ENCODE data around the gene TMUB2. TPM values are rescaled to one million over a fixed set of nuclear protein-coding genes. Genes with fewer than 3 reads are reported as not detected.

TMUB2 gene
- total and polyA plus RNA-seq, 2 of the 13 experiments (the other 11 are each of a cell fraction or from before 2014, with no cell fraction given) = 26.9 to 50.8 TPM

GRCh38 chr17:44200478-44201155, 13.8 kb downstream of the TMUB2 start (continued):
- TF ChIP-seq MYPOP (CRISPR knock-in tag; IDR thresholded peaks at IDR 0.05) (peak; percentile 77), SOX13 (IDR thresholded peaks at IDR 0.05) (no peak), SOX13 (CRISPR knock-in tag; conservative IDR thresholded peaks at IDR 0.05 in 1 of 2, IDR thresholded peaks at IDR 0.05 in 1 of 2) (no peak; a peak in 1 of 4 replicates), ZNF3 (CRISPR knock-in tag; IDR thresholded peaks at IDR 0.05) (no peak), PHB2 (IDR thresholded peaks at IDR 0.05; ENCODE audit: partially characterized antibody) (no peak), ZNF564 (CRISPR knock-in tag; IDR thresholded peaks at IDR 0.05) (no peak), FOSL2 (CRISPR knock-in tag; IDR thresholded peaks at IDR 0.05) (peak; percentile 9; the same call in 1 of the 2 replicates), PRDM15 (CRISPR knock-in tag; IDR thresholded peaks at IDR 0.05) (0 out of 2 replicates have a peak, but pooled peaks have one; percentile 15), ZNF749 (CRISPR knock-in tag; IDR thresholded peaks at IDR 0.05; ENCODE audit: borderline replicate concordance) (no peak), IRF9 (CRISPR knock-in tag; IDR thresholded peaks at IDR 0.05; ENCODE audit: borderline replicate concordance) (no peak; the same call in 1 of the 2 replicates), YEATS2 (CRISPR knock-in tag; IDR thresholded peaks at IDR 0.05; ENCODE audit: borderline replicate concordance) (peak; percentile 35; the same call in 1 of the 2 replicates), FOXK1 (CRISPR knock-in tag; IDR thresholded peaks at IDR 0.05; ENCODE audit: borderline replicate concordance, low read depth) (0 out of 2 replicates have a peak, but pooled peaks have one; percentile 12), ZKSCAN1 (IDR thresholded peaks at IDR 0.05; ENCODE audit: low read length) (peak; percentile 20; the same call in 1 of the 2 replicates), ZFX (CRISPR knock-in tag; IDR thresholded peaks at IDR 0.05; ENCODE audit: low read depth) (peak; percentile 79), RXRA (CRISPR knock-in tag; IDR thresholded peaks at IDR 0.05) (peak; percentile 66; the same call in 1 of the 2 replicates), SNAPC4 (CRISPR knock-in tag; IDR thresholded peaks at IDR 0.05) (no peak), CEBPB (IDR thresholded peaks at IDR 0.05; ENCODE audit: borderline replicate concordance, low read depth, low read length) (no peak), MAF1 (CRISPR knock-in tag; IDR thresholded peaks at IDR 0.05; ENCODE audit: borderline replicate concordance) (no peak), ZMYM3 (CRISPR knock-in tag; IDR thresholded peaks at IDR 0.05) (peak; percentile 68)

Data from HepG2 (cell line).